Cardiac septum (tissue), 1 donor: ENCODE results near the gene NUP214. TPM values are rescaled to one million over a fixed set of nuclear protein-coding genes. Genes with fewer than 3 reads are reported as not detected.
"Not testable (repeated sequence)": the region's sequence is repeated elsewhere in the genome, so short reads cannot be mapped to it uniquely, and the experiment has no call there.

ENCODE experiments used
- DNase-seq: peaks from one replicate; pipeline ENCODE4 v3.0.0-alpha.2; 2020; ENCODE audit warnings: low spot score
- intact Hi-C: fragments of 100-400 bp; cut with DNase I; formaldehyde crosslinking; loops from one replicate; pipeline ENCODE4 v1.14.0; 2022
- total RNA-seq: library from RNA; stranded (reverse); fragmentation: NEBNext Ultra II Directional; extraction: Animal tissue kit (Norgen Biotek cat#: 25700); gene quantifications from one replicate; pipeline ENCODE4 v1.2.1, GENCODE V29; 2021
- donor health status: DM: no; HTN: no; CAD: no.

NUP214 gene
- total RNA-seq, 1 donor from 2014 or later, result 22.9 TPM

DNA sequence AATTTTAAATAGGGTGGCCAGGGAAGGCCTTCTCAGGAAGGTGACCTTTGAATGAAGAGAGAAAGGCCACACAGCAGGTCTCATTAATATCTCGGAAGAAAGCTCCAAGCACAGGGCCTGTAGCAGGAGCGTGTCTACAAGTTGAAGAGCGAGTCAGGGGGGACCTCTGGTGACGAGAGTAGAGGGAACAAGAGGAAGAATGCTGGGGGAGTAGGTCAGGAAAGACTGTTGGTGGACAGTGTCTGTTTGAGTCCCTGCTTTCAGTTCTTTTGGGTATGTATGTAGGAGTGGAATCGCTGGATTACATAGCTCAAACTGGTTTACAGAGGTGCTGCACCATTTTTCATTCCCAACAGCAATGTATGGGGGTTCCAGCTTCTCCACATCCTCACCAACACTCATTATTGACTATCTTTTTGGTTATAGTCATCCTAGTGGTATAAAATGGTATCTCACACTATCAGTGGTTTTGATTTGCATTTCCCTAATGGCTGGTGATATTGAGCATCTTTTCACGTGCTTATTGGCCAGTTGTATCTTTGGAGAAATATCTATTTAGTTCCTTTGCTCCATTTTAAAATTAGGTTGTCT, 55.8 kb downstream of the NUP214 start:
- no peak for DNase-seq
- intact Hi-C loops, result loop anchor here (10.0 kb wide), 1 partner anchor 284 kb away; no protein-coding TSS in a partner anchor

DNA sequence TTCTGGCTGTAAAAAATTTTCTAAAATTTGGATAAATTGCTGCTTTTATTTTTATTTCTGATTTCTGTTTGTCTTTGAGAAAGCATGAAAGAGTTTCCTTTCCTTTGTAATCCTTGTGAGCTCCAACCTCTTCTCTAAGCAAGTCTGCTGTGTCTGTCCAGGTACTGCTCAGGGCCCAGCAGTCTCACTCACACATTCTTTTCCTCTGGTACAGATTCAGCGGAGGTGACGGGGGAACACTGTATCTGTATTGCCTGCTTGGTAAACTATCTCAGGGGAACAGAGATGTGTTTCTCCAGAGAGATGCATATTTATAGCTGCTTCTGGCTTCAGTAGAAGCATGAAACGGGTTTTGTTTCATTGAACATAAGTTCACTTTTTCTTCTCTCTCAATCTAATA, 60.5 kb downstream of the NUP214 start:
- DNase-seq, result no peak
- intact Hi-C loops, result loop anchor here (10.0 kb wide), 1 partner anchor 279 kb away; no protein-coding TSS in a partner anchor

DNA sequence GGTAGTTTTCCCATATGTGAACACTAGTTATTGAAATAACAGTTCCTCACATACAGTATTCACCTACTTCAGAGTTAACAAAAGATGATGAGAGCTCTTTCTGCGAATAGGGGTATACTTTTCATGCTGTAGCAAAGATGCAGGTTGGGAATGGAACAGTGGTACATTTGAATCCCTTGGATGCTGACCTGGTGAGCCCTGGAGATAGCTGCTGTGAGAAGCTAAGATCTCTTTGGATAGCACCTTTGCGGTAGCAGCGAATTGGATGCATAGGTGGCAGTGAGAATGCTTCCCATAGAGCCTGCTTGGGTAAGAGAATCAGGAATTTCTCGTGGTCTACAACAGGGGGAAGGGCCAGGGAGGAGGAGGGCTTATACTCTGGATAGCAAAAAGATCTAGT, 61.2 kb downstream of the NUP214 start:
- intact Hi-C loops, result loop anchor here (10.0 kb wide), 1 partner anchor 278 kb away; no protein-coding TSS in a partner anchor
- DNase-seq, result no peak

DNA sequence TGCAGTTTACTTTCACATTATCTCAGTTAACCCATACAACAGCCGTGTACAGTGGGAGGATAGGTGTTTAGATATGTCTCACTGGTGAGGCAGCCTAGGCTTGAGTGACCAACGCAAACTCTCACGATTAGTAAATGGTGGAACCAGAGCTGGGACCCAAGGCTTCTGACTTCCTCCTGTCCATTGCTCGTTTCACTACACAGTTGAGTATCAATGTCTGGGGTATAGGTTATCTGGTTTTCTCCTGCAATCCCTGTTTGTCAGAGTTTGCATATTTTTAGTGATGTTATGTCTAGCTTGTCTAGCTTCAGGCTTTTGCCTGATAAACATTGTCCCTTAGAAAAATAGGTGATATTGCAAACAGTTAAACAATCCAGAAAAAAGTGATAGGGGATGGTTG, 62.6 kb downstream of the NUP214 start:
- no peak for DNase-seq
- intact Hi-C loops, result loop anchor here (10.0 kb wide), 1 partner anchor 277 kb away; no protein-coding TSS in a partner anchor

DNA sequence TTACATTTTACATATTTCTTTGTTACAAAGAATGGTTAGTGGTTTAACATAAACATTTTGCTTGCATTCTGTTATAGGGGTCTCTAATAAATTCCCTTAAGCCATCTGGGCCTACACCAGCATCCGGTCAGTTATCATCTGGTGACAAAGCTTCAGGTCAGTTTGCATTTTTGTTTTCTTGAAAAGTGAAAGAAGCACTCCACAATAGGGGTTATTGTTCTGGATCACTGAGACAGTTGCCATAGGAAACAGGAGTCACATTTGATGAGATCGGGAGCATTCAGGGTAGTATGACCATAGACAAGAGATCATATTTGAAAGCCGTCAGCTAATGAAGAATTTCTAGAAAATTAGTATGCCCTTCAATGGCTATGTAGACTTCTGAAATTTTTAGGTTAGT, 63.6 kb downstream of the NUP214 start:
- intact Hi-C loops, result loop anchor here (10.0 kb wide), 1 partner anchor 276 kb away; no protein-coding TSS in a partner anchor
- DNase-seq, result no peak

DNA sequence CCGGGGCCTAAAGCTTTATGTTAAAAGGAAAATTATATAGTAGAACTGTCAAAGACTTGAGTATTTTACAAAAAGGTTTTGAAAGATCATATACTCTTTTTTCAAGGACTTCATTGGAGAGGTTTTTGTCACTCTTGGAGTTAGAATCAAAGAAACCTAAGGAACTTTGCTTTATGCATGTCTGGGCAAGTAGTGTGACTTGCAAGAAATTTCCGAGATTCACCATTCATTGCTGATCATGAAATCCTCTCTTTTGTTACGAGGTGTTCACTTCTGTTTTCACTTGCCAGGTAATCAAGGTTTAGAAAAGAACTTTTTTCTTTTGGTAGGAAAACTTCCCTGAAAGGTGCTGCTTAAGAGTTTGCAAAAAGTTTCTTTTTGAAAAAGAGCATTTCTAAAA, 64.8 kb downstream of the NUP214 start:
- DNase-seq, result no peak
- intact Hi-C loops, result loop anchor here (5.0 kb wide), 1 partner anchor 37 kb away; no protein-coding TSS in a partner anchor

DNA sequence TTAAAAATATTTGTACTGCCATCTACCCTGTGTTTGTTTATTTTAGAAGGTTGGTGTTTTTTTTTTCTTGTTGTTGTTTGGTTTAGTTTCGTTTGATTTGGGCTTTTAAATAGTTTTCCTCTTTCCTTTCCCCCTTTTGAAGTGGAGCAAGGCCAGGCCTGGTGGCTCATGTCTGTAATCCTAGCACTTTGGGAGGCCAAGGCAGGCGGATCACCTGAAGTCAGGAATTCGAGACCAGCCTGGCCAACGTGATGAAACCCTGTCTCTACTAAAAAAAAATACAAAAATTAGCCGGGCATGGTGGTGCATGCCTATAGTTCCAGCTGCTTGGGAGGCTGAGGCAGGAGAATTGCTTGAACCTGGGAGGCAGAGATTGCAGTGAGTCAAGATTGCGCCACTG, 65.6 kb downstream of the NUP214 start:
- not testable (repeated sequence) for DNase-seq
- intact Hi-C loops, result loop anchor here (5.0 kb wide), 1 partner anchor 36 kb away; no protein-coding TSS in a partner anchor

DNA sequence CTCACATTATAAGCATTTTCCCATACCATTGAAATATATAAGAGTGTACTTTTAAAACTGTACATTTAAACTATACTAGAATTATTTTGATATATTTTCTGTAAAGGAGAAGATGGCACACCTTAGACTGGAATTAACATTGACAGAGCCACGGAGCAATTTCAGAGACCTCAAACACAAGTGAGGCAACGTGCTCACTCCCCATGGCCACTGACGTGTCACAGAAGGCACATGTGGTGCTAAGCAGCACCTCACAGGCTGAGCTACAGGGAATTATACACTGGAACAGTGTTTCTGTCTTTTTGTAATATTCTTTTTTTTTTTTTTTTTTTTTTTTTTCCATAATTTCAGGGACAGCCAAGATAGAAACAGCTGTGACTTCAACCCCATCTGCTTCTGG, 66.5 kb downstream of the NUP214 start:
- intact Hi-C loops, result loop anchor here (5.0 kb wide), 1 partner anchor 35 kb away; no protein-coding TSS in a partner anchor

DNA sequence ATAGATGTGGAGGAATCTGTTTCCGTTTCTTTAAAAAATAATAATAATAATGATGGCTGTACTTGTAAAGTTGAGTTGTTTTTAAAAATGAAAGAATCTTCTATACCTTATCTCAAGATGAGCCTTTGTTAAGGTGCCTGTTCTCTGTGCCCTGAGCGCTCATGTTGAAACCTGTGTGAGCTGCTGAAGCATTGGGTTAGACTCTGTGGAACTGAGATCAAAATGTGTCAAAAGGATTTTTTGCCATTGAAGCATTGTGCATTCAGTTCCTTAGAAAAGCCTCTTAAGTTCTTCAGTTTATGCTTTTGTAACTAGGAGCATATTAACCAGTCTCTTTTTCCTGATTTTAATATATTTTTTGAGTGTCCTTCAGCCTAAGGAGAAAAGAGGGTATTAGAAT, 67.7 kb downstream of the NUP214 start:
- no peak for DNase-seq
- intact Hi-C loops, result loop anchor here (5.0 kb wide), 1 partner anchor 34 kb away; no protein-coding TSS in a partner anchor

More for the DNA sequence above, 66.5 kb downstream of the NUP214 start:
- no peak for DNase-seq

DNA sequence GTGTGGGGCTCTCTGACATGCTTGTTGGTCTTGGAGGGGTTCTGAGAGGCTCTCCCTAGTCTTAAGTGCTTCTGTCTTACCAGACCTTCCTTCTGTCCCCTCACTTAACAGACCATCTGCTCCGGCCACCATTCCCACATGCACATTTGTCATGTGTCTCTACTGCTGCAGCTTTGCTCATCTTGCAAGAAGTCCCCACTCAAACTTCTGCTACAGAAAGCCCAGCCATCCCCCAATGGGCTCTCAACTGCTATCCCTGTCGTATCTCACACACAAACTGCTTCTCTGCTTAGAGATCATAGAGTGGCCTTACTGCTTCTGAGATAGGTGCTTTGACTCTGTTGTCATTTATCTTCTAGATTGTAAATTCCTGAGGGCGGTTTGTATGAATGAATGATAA, 69.4 kb downstream of the NUP214 start:
- intact Hi-C loops, result loop anchor here (5.0 kb wide), 1 partner anchor 33 kb away; no protein-coding TSS in a partner anchor
- no peak for DNase-seq

DNA sequence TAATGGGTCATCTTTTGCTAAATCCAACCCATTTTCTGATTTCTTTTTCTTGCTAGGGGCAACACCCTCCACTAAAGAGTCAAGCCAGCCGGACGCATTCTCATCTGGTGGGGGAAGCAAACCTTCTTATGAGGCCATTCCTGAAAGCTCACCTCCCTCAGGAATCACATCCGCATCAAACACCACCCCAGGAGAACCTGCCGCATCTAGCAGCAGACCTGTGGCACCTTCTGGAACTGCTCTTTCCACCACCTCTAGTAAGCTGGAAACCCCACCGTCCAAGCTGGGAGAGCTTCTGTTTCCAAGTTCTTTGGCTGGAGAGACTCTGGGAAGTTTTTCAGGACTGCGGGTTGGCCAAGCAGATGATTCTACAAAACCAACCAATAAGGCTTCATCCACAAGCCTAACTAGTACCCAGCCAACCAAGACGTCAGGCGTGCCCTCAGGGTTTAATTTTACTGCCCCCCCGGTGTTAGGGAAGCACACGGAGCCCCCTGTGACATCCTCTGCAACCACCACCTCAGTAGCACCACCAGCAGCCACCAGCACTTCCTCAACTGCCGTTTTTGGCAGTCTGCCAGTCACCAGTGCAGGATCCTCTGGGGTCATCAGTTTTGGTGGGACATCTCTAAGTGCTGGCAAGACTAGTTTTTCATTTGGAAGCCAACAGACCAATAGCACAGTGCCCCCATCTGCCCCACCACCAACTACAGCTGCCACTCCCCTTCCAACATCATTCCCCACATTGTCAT, 72.0 kb downstream of the NUP214 start:
- intact Hi-C loops, result no loop called here
- no peak for DNase-seq

DNA sequence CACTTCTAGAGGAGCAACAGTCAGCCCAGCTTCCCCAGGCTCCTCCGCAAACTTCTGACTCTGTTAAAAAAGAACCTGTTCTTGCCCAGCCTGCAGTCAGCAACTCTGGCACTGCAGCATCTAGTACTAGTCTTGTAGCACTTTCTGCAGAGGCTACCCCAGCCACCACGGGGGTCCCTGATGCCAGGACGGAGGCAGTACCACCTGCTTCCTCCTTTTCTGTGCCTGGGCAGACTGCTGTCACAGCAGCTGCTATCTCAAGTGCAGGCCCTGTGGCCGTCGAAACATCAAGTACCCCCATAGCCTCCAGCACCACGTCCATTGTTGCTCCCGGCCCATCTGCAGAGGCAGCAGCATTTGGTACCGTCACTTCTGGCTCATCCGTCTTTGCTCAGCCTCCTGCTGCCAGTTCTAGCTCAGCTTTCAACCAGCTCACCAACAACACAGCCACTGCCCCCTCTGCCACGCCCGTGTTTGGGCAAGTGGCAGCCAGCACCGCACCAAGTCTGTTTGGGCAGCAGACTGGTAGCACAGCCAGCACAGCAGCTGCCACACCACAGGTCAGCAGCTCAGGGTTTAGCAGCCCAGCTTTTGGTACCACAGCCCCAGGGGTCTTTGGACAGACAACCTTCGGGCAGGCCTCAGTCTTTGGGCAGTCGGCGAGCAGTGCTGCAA, 72.8 kb downstream of the NUP214 start:
- DNase-seq, result no peak
- intact Hi-C loops, result no loop called here

DNA sequence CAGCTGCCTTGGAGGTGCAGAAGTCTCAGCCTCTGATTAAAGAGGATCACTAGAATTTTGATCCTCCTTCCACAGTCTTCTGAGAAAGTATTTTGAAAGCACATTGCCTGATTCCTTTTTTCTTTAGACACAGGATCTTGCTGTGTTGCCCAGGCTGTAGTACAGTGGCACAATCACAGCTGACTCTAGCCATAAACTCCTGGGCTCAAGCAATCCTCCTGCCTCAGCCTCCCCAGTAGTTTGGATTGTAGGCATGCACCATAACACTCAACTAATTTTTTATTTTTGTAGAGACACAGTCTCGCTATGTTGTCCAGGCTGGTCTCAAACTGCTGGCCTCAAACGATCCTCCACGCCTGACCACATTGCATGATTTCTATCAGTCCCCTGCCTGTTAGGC, 76.5 kb downstream of the NUP214 start:
- no peak for DNase-seq
- intact Hi-C loops, result no loop called here

DNA sequence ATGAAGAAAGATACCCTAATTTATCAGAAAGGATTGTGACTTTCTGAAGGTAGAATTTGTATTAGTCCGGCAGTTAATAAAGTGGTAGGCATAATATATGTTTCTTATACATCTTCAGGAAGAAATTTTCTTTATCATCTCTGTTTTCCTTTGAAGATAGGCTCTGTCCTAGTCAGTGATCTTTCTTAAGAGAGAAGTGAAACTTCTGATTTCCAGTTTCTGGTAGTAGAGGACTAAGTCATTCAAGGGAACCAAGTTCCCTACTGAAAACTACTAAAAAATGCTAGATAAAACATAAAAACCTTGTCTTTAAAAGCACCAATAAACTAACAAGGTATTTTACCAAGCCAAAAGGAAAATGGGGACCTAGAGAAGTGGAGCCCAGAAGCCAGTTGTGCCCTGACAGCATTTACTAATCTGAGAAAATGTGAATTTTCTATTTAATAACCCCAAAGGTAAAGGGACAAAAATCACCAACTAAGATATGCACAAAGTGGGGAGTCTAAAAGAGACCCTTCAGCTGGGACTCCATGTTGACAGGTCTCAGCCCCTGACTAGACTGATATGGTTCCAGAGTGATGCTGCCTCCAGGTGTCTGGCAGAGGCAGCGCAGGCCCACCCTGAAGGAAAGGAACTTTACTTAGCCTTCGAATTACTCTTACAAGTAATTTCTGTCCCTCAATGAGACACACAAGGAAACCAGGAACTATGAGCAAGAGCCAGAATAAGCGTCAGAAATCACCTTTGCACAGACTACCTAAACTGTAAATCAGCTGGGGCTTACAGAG, 78.2 kb downstream of the NUP214 start:
- no peak for DNase-seq
- intact Hi-C loops, result no loop called here

DNA sequence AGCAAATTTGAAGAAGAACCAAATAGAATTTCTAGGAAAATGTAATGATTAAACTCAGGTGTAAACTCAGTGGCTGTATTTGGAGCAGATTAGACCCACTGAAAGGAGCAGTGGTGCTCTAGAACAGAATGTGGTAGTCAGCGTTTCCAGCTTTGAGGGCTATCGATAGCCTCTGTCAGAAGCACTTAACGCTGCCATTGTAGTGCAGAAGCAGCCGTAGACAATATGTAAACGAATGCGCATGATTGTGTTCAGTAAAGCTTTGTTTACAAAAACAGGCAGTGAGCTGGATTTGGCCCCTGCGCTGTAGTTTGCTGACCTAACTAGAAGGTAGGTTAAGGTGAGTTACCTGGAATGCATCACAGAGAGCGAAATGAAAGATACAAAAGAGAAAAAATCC, 78.9 kb downstream of the NUP214 start:
- no peak for DNase-seq
- intact Hi-C loops, result no loop called here

DNA sequence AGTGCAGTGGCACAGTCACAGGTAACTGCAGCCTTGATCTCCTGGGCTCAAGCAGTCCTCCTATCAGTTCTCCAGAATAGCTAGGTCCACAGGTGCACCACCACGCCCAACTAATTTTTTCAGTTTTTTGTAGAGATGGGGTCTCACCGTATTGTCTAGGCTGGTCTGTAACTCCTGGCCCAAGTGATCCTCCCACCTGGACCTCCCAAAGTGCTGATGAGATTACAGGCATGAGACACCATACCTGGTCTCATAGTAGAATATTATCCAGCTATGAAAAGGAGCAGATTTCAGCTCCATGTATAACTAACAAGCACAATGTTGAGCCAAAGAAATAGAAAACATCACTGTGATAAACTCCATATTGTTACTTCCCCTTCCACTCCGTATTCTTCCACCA, 81.1 kb downstream of the NUP214 start:
- intact Hi-C loops, result no loop called here
- DNase-seq, result no peak

DNA sequence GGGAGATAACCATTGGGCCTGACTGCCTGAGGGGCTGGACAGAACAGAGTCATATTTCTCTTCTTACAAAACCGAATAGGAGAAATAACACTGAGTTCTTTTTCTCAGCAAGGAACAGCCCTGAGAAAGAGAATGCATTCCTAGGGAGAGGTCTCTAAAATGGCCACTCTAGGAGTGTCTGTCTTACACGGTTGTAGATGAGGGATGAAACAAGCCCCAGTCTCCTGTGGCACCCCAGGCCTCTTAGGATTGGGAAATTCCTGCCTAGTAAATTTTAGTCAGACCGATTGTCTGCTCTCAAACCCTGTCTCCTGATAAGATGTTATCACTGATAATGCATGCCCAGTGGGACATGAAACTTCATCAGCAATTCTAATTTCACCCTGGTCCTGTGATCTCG, 86.5 kb downstream of the NUP214 start:
- DNase-seq, intact Hi-C loops: not testable (repeated sequence)

DNA sequence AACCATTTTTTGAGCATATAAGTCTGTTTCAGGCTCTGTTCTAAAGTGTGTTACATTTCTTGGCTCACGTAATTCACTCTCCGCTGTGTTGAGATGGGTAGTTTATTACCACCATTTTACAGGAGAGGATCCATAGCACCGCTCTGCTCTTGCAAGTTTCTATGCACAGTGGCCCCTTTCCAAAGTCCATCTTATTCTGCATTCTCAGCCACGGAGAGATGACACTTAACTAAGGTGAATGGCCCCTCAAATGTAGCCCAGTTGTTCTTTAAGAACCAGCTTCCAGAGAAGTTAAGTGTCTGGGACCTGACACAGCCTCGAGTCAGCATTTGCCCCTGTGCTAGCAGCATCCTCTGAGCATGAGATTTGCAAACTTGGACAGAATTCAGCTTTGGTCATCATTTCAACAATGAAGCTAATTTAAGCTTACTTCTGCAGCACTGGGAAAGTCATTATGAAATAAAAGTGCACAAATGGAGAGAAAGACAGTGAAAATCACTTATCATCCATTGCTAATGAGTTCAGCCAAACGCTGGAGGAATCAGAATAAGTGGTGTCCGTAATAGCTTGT, 89.0 kb downstream of the NUP214 start:
- no peak for DNase-seq
- intact Hi-C loops, result no loop called here

DNA sequence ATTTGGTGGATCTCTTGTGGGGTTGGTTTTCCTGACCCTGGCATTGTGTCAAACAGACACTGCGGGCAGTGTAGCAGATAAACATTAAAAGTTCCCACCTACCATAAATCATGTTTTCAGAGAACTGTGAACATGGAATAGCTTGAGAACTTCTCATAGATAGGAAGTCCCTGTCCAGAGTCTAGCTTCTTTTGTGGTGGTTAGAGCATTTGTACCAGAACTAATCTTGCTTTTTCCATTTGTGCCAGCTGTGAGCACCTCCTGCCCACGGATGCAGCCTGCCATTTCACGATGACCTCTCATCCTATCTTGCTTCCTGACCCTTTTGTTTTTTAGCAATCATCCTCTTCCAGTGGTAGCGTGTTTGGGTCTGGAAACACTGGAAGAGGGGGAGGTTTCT, 89.5 kb downstream of the NUP214 start:
- intact Hi-C loops, result no loop called here
- no peak for DNase-seq
